AG04449 (cell line): ENCODE measurements around the gene CRYGC.
"Not testable (repeated sequence)": the region's sequence is repeated elsewhere in the genome, so short reads cannot be mapped to it uniquely, and the experiment has no call there.

Experiments
- CTCF ChIA-PET: fragments of 350-600 bp; formaldehyde crosslinking; extraction: SDS; loops from one replicate; lab custom pipeline; 2021; ENCODE audit warnings: antibody characterized with exemption; lab: Yijun Ruan, JAX
- POLR2A ChIA-PET: fragments of 400-600, 350-600 bp; formaldehyde crosslinking; extraction: SDS; loops from one replicate; lab custom pipeline; 2020; ENCODE audit warnings: antibody characterized with exemption, inconsistent platforms; lab: Yijun Ruan, JAX
- DNase-seq: peaks from one replicate; pipeline ENCODE4 v3.0.0-alpha.2; 2010; ENCODE audit warnings: low read depth, low spot score
- H3K4me3 ChIP-seq: 2 replicates; pipeline ENCODE4 v1.5.1; 2011; ENCODE audit warnings: low read depth, mild to moderate bottlenecking, control low read depth, low read length
- TF ChIP-seq, protein P1 (sequence below): IDR thresholded peaks from one replicate; pipeline ENCODE4 v1.5.1; 2011; ENCODE audit warnings: mild to moderate bottlenecking, moderate library complexity, low read length, control low read depth, inconsistent platforms; ENCODE audit not compliant: insufficient read depth; ENCODE audit errors: missing control alignments

CRYGC gene

DNA sequence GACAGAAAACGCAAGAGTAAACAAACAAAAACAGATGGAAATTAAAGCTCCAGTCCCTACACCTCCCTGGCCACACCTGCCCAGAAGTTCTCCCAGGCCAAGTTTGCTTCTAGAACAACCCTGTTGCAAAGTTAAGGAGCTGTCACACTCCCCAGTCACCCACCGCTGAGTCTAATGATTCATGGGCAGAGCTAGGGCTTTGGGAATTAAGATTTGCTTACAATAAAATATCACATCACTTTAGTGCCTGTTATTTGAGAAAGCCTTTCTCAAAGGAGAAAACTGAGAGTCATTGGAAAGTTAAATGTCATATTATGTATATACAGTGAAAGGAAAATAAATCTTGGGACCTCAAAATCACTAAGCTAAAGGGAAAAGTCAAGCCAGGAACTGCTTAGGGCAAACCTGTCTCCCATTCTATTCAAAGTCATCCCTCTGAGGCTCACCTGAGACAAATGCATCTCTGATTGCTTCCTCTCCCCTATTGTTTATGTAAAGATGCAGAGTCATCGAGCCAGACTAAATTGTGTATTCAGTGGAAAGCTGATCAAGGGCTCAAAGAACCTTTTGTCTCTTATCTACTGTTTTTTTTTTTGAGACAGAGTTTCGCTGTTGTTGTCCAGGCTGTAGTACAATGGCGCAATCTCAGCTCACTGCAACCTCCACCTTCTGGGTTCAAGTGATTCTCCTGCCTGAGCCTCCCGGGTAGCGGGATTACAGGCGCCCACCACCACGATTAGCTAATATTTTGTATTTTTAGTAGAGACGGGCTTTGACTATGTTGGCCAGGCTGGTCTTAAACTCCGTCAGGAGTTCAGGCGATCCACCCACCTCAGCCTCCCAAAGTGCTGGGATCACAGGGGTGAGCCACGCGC is 13.5 kb upstream of the CRYGC start:
- POLR2A ChIA-PET = no interaction called here
- DNase-seq = no peak
- CTCF ChIA-PET = interaction anchor here (1.1 to 2.0 kb wide), 2 partner anchors 21 to 33 kb away, joined by 3 to 8 read pairs; no protein-coding TSS in a partner anchor
- no peak overlapping the region for H3K4me3 ChIP-seq
- TF ChIP-seq, protein P1, sequence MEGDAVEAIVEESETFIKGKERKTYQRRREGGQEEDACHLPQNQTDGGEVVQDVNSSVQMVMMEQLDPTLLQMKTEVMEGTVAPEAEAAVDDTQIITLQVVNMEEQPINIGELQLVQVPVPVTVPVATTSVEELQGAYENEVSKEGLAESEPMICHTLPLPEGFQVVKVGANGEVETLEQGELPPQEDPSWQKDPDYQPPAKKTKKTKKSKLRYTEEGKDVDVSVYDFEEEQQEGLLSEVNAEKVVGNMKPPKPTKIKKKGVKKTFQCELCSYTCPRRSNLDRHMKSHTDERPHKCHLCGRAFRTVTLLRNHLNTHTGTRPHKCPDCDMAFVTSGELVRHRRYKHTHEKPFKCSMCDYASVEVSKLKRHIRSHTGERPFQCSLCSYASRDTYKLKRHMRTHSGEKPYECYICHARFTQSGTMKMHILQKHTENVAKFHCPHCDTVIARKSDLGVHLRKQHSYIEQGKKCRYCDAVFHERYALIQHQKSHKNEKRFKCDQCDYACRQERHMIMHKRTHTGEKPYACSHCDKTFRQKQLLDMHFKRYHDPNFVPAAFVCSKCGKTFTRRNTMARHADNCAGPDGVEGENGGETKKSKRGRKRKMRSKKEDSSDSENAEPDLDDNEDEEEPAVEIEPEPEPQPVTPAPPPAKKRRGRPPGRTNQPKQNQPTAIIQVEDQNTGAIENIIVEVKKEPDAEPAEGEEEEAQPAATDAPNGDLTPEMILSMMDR = no peak

DNA sequence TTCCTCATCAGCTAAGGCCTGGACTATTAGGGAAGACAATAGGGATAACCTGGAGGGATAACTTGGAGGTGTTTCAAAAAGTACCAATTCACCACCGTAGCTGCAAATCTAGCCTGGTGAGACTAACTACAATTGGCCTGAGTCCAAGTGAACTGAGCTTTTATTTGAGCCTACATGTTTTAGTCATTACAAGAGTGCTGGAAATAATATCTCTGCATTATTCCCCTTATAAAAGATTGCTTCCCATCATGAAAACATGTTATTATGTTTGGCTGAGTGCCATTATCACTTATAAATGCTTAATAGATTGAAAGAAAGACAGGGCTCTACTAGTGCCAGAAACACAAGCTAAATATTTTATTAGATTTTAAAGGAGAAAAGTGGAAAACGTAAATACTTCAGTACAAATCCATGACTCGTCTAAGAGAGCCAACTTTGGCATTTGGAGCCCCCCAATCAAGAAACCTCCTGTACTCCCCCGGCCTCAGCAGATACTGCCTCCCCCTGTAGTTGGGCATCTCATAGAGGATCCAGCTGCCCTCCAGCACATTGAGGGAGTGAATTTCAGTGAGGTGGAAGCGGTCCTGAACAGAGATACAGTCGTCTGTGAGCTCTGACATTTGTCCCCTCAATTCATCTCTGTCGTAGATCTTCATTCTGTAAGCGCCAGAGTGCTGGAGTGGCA is 12.8 kb upstream of the CRYGC start:
- no peak overlapping the region for H3K4me3 ChIP-seq
- ChIA-PET CTCF (interaction anchor here (0.9 to 2.0 kb wide), 3 partner anchors 17 to 34 kb away, joined by 3 to 8 read pairs (median 4); no protein-coding TSS in a partner anchor), POLR2A (no interaction called here)
- TF ChIP-seq, protein P1 = no peak
- DNase-seq = no peak

DNA sequence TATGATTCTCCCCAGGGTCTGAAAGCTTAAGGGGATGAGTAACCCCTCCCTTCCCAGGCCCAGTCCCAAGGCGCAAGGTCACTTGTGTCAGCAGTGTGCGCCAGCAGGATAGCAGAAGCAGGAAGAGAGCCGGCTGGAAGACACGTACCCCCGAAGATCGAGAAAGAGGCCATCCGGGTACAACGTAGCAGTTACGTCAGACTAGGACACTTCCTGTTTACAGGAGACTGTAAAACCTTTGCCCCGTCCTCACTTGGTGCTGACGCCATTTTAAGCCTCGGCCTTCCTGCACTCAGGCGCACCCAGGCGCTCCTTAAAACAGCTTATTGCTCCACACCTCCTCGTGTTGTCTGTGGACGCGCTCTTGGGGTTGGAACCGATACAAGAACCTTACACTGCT is 9.8 kb upstream of the CRYGC start:
- ChIA-PET CTCF (interaction anchor here (0.6 kb wide), 2 partner anchors 16 to 36 kb away, joined by 3 read pairs; no protein-coding TSS in a partner anchor), POLR2A (no interaction called here)
- TF ChIP-seq, protein P1 = no peak
- H3K4me3 ChIP-seq = no peak overlapping the region
- DNase-seq = no peak

DNA sequence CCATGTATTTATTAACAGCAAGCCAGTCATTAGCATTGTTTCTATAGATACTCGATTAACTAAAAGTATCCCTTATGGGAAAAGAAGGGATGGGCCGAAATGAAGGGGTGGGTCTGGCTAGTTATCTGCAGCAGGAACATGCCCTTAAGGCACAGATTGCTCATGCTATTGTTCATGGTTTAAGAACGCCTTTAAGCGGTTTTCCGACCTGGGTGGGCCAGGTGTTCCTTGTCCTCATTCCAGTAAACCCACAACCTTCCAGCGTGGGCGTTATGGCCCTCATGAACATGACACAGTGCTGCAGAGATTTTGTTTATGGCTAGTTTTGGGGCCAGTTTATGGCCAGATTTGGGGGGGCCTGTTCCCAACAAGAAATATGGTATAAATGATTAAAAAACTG is 8.7 kb upstream of the CRYGC start:
- DNase-seq, POLR2A ChIA-PET, CTCF ChIA-PET, H3K4me3 ChIP-seq: not testable (repeated sequence)

DNA sequence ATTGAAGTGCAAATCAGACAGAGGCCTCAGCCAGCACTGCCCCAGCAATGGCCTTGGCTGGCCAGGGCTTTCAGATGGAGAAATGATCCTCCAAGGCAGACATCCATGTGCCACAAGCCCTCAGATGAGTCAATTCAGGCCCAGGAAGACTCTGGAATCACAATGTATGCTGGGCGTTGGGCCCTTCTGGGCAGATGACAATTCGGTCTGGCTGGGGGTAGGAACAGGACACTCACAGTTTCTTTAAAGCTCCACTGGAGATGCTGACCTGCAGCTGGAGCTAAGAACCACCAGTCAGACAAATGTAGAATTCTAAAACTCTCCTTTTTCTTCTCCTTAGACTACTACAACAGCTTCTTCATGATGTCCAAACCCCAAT is 7.1 kb upstream of the CRYGC start:
- DNase-seq = no peak
- CTCF ChIA-PET = interaction anchor here (1.9 kb wide), 1 partner anchor 38 kb away, joined by 5 read pairs; no protein-coding TSS in a partner anchor
- H3K4me3 ChIP-seq = no peak overlapping the region
- TF ChIP-seq, protein P1 = no peak
- POLR2A ChIA-PET = no interaction called here

DNA sequence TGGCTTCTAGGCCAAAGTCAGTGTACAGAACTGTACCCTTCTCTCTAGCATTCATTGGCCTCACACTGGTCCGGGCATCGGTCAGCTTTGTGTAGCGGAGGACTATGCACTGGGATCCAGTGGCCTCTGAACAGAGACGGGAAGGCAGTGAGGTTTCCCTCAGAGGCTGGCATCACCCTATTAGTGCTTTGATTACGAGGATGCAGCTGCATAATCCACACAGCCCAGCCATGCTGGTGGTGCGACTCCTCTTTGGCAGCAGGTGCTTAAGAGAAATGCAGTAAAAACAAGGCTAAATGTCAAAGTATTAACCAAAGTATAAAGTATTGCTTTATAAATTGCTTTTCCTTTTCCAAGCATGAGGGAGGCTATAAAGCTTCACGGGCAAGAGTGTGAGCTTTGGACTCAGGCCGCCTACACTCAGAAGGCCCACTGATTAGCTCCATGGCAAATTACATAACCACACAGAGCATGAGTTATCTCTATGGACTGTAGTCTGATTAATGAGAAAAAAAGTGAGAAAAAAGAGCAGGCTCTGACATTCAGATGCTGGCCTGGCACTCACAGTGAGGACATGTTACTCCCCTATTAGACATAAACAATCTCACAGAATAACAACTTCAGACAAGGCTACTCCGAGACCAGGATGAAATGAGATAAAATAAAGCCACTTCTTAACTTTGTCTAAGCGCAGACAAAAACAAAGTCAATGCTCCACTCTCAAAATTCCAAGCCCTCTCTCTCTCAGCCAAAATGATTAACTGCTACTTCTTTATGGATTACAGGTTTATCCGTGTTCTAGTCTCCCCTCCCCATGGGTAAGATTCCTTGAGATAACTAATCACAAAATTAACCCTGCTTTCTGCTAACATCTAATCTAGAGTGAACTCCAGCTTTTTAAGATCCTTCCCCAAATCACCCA is 6.4 kb upstream of the CRYGC start:
- TF ChIP-seq, protein P1 = no peak
- POLR2A ChIA-PET = no interaction called here
- no peak overlapping the region for H3K4me3 ChIP-seq
- no peak for DNase-seq
- CTCF ChIA-PET = interaction anchor here (1.9 kb wide), 1 partner anchor 39 kb away, joined by 5 read pairs; no protein-coding TSS in a partner anchor
